Heart left ventricle (tissue), 13 donors: ENCODE results near the gene FYB2.

Experiments used
- CTCF ChIP-seq, 12 donors: fragments of 200-600 bp; sonication (generic) in 4 of 12; IDR thresholded peaks; one replicate each; pipeline versions ENCODE4 v1.5.0 to v1.8.0; 2018 to 2022; ENCODE audit warnings: antibody characterized with exemption in 12 of 12, mild to moderate bottlenecking in 5 of 12
- POLR2A ChIP-seq, 2 donors: fragments of 450-650 bp; IDR thresholded peaks; one replicate each; pipeline ENCODE4 v1.6.1; 2017; ENCODE audit warnings: antibody characterized with exemption in 2 of 2, mild to moderate bottlenecking in 2 of 2, moderate library complexity in 2 of 2
- donor health status: ischemic (EF 13 %, LVEDD 7.1; RV severe dilation, severe dysfunction).
- donor health status: DM: no; HTN: yes; CAD: no.
- donor health status: DM: no; HTN: no; CAD: no.
- donor health status: ischemic (EF 25% LVEDD 6.9; RV normal size, moderate dysfunction).
- donor health status: ischemic (EF 25% LVEDD 5.7; RV mildly dilated, moderate dysfunction).
- donor health status: ischemic (EF 35%, LVEDD 5.7; RV mildly dilated, moderate dysfunction).
- donor health status: nonischemic (EF 11% LVEDD 7.7; RV severe dilation, severe dysfunction).
- donor health status: DM: yes; HTN: yes; CAD: no.
- donor health status: PGD.
- donor health status: ischemic (EF 29% LVEDD 5.4; RV normal size, mild dysfunction).
- donor health status: nonischemic (EF 23%, LVEDD 6.1; RV moderate dilation, normal function).

- TF ChIP-seq POLR2A (IDR thresholded peaks at IDR 0.05) (no peak), CTCF (IDR thresholded peaks at IDR 0.05) (no peak)
These were observed 41.2 kb downstream of the FYB2 start for GRCh38 chr1:56777972-56778371.
